ENCODE measurements around the gene AGMAT. TPM values are rescaled to one million over a fixed set of nuclear protein-coding genes. Genes with fewer than 3 reads are reported as not detected.

AGMAT gene
- total and polyA plus RNA-seq, 2 donors from 2014 or later, result 6.2 to 119 TPM

GRCh38 chr1:15627343-15627988, 42.6 kb upstream of the AGMAT start:
- no peak for DNase-seq
- no peak overlapping the region for H3K27ac ChIP-seq (ENCODE audit: low read depth in 2 of 2, low read length in 2 of 2)
- FAIRE-seq, result no peak
- TF ChIP-seq CTCF (IDR thresholded peaks at IDR 0.05; ENCODE audit: borderline replicate concordance, extremely low read depth, insufficient read depth), result no peak
- intact Hi-C loops (cut with DNase I), result no loop called here
- peaks cover 0 to 18% (median 10%) of the 10 kb centered on the region in 3 donors for H3K4me1 ChIP-seq (ENCODE audit: control insufficient read depth in 2 of 3, insufficient read depth in 2 of 3, low read depth in 1 of 3, low read length in 3 of 3)
- H3K9me3 ChIP-seq (ENCODE audit: control insufficient read depth in 2 of 3, insufficient read depth in 1 of 3, low read length in 3 of 3), result no peaks in the 10 kb centered on the region
- no peak overlapping the region for H3K9ac ChIP-seq (ENCODE audit: low read length in 3 of 3)
- no peak overlapping the region for H3K4me3 ChIP-seq (ENCODE audit: low read length in 3 of 3)
- H3K27me3 ChIP-seq (ENCODE audit: control insufficient read depth, insufficient read depth, low read length), result no peaks in the 10 kb centered on the region
- H3K36me3 ChIP-seq (ENCODE audit: control insufficient read depth in 2 of 3, insufficient read depth in 3 of 3, low read length in 3 of 3), result peaks cover 0 to 37% (median 11%) of the 10 kb centered on the region in 3 donors

GRCh38 chr1:15626269-15626950, 41.6 kb upstream of the AGMAT start:
- FAIRE-seq, result no peak
- H3K9me3 ChIP-seq (ENCODE audit: control insufficient read depth in 2 of 3, insufficient read depth in 1 of 3, low read length in 3 of 3), result no peaks in the 10 kb centered on the region
- no peak for DNase-seq
- no peak for TF ChIP-seq CTCF (IDR thresholded peaks at IDR 0.05; ENCODE audit: borderline replicate concordance, extremely low read depth, insufficient read depth)
- intact Hi-C loops (cut with DNase I), result no loop called here
- no peaks in the 10 kb centered on the region for H3K27me3 ChIP-seq (ENCODE audit: control insufficient read depth, insufficient read depth, low read length)
- H3K4me1 ChIP-seq (ENCODE audit: control insufficient read depth in 2 of 3, insufficient read depth in 2 of 3, low read depth in 1 of 3, low read length in 3 of 3), result peaks cover 0 to 20% (median 10%) of the 10 kb centered on the region in 3 donors
- H3K27ac ChIP-seq (ENCODE audit: low read depth in 2 of 2, low read length in 2 of 2), result no peak overlapping the region
- no peak overlapping the region for H3K9ac ChIP-seq (ENCODE audit: low read length in 3 of 3)
- H3K4me3 ChIP-seq (ENCODE audit: low read length in 3 of 3), result no peak overlapping the region
- peaks cover 0 to 33% (median 11%) of the 10 kb centered on the region in 3 donors for H3K36me3 ChIP-seq (ENCODE audit: control insufficient read depth in 2 of 3, insufficient read depth in 3 of 3, low read length in 3 of 3)

- no peak overlapping the region for H3K4me3 ChIP-seq (ENCODE audit: low read length in 3 of 3)
- intact Hi-C loops (cut with DNase I), result no loop called here
- H3K27ac ChIP-seq (ENCODE audit: low read depth in 2 of 2, low read length in 2 of 2), result peak overlapping the region in 1 of 2 donors; percentile 20
- TF ChIP-seq CTCF (IDR thresholded peaks at IDR 0.05; ENCODE audit: borderline replicate concordance, extremely low read depth, insufficient read depth), result no peak
- peaks cover 2 to 31% (median 10%) of the 10 kb centered on the region in 3 donors for H3K4me1 ChIP-seq (ENCODE audit: control insufficient read depth in 2 of 3, insufficient read depth in 2 of 3, low read depth in 1 of 3, low read length in 3 of 3)
- H3K36me3 ChIP-seq (ENCODE audit: control insufficient read depth in 2 of 3, insufficient read depth in 3 of 3, low read length in 3 of 3), result peaks cover 0 to 25% (median 8%) of the 10 kb centered on the region in 3 donors
- no peak overlapping the region for H3K9ac ChIP-seq (ENCODE audit: low read length in 3 of 3)
- H3K9me3 ChIP-seq (ENCODE audit: control insufficient read depth in 2 of 3, insufficient read depth in 1 of 3, low read length in 3 of 3), result no peaks in the 10 kb centered on the region
- DNase-seq, result peak in 2 of 5 donors; percentile 17 to 44
- no peaks in the 10 kb centered on the region for H3K27me3 ChIP-seq (ENCODE audit: control insufficient read depth, insufficient read depth, low read length)
- FAIRE-seq, result no peak
These were observed 40.4 kb upstream of the AGMAT start for GRCh38 chr1:15625056-15625917.

Measured in kidney (tissue), 14 donors.